LNCAP (cell line): ENCODE measurements around the gene ASB15.

ENCODE experiments used
- TF ChIP-seq, protein P1 (sequence below): fragments of 450-650 bp; IDR thresholded peaks from 2 replicates; pipeline ENCODE4 v1.5.1; 2017; ENCODE audit warnings: mild to moderate bottlenecking

Gene ASB15

DNA sequence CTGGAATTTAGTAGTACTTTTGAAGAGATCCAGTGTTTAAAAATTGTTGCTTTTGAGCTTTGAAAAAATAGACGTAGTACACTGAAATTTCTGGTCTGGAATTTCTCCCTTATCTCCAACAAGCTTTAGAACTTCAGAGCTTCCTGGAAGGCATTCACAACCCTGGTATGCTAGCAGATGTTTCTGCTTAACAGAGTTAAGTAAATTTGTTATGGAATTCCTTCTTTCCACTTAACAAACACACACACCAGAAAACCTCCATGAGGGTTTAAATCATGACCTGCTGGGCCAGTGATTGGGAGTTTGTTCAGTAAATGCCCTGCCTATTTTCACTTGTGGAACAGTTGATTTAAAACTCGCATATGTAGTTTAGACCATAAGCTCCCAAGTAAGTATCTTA lies 13.7 kb downstream of the ASB15 start:
- TF ChIP-seq, protein P1, sequence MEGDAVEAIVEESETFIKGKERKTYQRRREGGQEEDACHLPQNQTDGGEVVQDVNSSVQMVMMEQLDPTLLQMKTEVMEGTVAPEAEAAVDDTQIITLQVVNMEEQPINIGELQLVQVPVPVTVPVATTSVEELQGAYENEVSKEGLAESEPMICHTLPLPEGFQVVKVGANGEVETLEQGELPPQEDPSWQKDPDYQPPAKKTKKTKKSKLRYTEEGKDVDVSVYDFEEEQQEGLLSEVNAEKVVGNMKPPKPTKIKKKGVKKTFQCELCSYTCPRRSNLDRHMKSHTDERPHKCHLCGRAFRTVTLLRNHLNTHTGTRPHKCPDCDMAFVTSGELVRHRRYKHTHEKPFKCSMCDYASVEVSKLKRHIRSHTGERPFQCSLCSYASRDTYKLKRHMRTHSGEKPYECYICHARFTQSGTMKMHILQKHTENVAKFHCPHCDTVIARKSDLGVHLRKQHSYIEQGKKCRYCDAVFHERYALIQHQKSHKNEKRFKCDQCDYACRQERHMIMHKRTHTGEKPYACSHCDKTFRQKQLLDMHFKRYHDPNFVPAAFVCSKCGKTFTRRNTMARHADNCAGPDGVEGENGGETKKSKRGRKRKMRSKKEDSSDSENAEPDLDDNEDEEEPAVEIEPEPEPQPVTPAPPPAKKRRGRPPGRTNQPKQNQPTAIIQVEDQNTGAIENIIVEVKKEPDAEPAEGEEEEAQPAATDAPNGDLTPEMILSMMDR: no peak

DNA sequence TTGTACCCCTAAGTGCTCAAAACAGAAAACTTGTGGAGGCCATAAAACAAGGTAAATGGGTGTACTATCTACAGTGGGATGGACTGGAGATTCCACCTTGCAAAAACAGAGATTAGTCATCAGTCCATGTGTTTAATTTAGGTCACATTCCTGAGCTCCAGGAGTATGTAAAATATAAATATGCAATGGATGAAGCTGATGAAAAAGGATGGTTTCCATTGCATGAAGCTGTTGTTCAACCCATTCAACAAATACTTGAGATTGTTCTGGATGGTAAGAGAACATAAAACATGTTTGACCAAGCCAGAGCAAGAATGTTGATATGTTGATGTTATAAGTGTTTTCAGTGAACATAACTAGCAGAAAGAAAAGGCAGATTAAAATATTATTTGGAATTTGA lies 14.6 kb downstream of the ASB15 start:
- TF ChIP-seq, protein P1: no peak

DNA sequence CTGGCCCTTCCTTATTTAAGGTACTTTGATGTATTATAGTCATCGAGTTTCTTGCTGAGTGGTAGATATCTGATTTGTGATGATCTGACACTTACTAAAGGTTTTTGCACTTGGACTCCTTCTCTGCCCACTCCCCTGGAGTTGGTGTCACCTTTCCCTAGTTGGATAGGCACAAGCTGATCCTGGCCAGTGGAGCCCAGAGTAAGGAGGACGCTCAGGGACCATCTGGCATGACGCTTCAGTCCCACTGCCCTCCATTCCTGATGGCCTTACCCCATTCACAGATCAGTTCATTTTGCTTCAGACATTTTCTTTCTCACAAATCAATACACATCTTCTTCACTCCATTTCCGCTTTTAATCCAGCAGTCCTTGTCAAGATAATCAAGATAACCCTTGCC lies 20.1 kb downstream of the ASB15 start:
- TF ChIP-seq, protein P1: no peak

DNA sequence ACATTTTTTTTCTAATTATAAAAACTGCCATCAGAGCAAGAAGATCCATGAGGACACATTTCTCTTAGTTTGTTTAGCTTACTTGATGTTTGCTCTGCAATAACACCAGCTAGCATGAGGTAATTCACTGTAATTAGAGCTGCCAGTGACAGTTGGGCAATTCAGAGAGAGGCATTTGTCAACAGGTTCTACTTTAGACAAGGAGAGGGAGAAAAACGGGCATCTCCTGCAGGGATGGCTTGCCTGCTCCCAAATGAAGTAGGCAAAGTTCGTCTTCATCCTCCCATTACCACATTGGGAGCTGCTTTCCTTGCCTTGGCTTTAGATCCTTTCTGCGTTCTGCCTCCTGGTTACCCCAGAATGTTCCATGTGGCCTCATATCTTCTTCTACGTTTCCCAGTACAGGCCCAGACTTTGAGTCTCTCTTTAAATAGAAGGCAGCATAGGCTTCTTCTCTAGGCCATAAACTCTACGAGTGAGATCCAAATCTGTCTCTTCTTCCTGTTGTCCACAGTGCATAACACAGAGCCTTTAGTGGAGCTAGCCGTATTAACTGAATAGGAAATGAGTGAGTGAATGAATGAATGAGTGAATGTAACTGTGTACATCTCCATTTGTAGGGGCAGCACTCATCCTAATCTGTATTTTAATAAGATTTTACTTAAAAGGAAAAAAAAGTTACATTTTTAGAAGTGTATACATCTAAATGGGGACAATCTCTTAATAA lies 21.2 kb downstream of the ASB15 start:
- TF ChIP-seq, protein P1: no peak

DNA sequence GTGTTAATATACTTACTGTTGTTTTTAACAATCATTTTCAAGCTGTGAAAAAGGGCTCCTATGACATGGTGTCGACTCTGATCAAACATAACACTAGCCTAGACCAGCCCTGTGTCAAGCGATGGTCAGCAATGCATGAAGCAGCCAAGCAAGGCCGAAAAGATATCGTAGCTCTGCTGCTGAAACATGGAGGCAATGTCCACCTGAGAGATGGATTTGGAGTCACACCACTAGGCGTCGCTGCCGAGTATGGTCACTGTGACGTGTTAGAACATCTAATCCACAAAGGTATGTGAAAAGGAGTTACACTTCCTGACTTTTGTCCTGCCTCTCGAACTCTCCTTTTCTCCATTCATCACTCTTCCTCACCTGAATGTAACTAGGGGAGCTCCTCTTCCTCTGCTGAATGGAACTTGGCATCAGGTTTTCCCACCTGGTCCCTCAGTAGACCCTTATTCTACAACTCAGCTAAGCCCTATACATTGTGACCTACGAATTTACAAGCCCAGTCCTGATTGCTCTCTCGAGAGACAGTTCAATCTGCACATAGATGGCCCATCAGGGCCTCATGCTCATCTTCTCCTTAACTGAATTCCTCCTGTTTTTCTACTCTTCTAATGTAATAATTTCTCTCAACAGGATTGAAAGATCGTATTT lies 23.0 kb downstream of the ASB15 start:
- TF ChIP-seq, protein P1: peak; percentile 83

DNA sequence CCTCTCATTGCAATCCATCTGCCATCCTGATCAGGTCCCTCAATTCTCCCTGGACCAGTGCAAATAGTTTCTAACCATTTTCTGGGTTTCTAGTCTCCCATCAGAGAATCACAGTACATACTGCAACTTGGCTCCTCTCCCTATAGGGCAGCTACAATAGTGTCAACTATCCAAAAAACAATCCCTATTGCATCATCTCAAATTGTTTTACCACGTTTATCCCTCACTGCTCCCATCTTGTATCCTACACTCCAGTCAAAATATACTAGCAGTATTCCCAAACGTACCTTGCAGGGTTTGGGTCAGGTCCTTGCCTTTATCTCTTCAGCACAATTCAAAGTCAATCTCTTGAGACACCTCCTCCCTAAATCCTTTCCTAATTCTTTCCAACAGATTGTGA lies 23.6 kb downstream of the ASB15 start:
- TF ChIP-seq, protein P1: no peak

DNA sequence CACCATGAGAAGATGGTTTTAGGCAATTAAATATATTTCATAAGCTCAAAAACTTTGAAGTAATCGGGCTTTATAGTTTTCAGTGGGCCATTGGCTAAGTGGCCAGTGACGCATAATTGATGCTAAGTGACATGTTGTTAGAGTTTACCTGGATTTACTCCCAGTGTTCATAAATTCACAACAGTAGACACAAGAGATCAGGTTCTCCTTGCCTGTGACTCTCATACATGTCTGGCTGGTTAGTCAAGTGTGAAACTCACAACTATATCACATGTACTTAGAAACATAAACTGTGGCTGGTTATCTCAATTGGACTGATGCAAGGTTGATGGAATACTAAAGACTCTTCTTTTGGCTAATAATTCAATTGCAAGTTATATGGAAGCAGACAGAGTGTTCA lies 26.2 kb downstream of the ASB15 start:
- TF ChIP-seq, protein P1: no peak
